GM19193 (cell line): ENCODE data around the gene PLEKHM3.

Experiments used
- POLR2A ChIP-seq: IDR thresholded peaks from 4 replicates; pipeline ENCODE4 v1.6.1; 2011; ENCODE audit not compliant: insufficient read depth, insufficient read length; ENCODE audit errors: extremely low read depth

Gene PLEKHM3

DNA sequence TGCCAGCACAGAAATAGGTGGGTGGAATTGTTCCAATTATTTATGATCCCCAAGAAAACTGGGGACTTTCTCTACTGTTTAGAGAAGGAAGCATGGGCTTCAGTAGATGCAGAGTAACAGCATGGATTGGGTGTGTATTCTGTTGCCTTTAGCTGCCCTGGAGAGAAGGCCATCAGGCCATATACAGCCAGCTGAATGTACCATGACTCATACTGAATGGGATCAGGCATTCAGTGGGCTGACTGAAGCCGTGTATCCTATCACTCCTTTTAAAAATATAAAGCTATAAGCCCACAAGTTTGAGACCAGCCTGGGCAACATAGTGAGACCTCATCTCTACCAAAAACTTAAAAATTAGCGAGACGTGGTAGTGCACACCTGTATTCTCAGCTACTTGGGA lies 16.7 kb upstream of the PLEKHM3 start:
- no peak for TF ChIP-seq POLR2A

DNA sequence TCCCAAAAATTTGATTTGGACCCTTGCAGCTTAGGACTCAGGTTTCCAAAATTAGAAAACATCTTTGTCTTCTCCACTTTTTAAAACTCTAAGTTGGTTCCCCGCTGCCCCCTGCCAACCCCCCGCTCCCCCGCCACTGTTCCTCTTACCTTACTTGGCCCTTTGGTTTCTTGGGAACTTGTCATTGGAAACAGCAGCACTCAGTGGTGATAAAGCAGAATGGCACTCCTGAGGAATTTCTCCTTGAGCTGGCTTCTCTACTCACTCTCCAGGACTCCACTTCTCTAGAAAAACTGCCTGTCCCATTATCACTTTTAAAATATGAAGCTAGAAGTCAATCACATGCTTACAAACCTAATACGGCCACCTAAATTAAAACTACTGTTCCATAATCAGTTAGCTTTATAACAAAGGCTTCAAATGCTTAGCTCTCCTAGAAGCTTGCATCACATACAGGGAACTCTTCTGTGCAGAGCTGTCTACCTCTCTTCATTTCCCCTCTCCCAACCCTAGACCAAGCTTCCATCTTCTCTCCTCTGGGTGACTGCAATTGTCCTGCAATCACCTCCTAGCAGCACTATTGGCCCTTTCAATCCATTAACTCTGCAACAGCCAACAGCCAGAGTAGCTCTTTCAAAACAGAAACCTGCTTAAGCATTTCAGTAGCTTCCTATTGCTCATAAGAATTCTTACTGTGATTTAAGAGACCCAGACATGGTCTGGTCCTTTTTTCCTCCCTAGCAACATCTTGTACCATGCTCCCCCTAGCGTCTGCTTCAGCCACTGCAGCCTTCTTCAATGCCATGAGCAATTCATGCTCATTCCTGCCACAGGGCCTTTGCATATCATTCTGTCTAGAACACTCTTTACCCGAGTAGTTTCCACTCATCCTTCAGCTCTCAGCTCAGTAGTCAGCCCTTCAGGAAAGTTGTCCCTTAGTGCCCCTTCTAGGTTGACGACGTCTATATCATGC lies 15.2 kb upstream of the PLEKHM3 start:
- no peak for TF ChIP-seq POLR2A

DNA sequence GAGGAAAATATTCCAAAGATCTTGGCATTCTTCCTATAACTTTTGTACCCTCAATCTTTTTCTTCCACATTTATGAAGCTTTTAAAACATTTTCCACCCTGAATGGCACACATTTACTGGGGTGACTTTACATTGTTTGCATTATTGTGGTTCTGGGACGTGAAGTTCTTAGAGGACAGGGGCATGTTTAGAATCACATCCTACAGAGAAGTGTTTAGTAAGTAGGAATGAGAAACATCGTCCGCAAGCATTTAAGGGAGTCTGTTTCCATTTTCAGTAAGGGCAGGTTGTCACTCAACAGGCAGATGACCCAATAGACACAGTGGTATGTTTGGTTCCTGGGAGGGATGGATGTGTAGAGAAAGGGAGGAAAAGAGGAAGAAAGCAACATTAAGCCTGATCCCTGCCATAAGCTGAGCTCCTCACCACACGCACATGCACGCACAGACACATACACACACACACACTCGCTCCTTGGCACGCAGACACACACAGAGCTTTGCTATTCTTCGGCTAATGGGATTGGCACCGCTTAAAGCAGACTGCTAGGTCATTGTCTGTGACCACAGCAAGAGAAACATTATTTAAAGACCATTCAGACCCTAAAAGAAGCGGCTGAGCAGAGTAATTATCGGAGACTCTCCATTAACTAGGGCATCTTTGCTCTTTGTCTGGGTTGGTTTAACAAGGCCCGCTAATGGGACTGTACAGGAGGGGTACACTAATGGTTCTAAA lies 14.2 kb upstream of the PLEKHM3 start:
- no peak for TF ChIP-seq POLR2A

GRCh38 chr2:208037564-208038487 lies 12.5 kb upstream of the PLEKHM3 start:
- TF ChIP-seq POLR2A: no peak

DNA sequence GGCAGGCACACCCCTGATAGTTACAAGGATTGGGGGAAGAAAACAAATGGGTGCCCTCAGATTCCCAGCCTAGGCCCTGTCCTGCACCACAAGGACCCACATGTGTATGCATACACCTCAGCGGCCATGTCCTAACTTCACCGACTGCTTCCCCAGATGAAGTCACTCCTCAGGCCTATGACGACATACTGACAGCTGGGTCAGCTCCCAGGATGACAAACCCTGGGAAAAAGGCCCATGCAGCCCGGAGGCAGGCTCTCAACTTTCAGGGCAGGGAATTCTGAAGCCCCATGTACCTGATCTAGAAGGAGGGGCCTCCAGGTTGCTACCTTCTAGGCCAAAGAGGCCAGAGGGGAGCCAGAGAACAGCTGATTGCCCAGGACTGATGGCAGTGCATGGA lies 11.0 kb upstream of the PLEKHM3 start:
- TF ChIP-seq POLR2A: no peak

DNA sequence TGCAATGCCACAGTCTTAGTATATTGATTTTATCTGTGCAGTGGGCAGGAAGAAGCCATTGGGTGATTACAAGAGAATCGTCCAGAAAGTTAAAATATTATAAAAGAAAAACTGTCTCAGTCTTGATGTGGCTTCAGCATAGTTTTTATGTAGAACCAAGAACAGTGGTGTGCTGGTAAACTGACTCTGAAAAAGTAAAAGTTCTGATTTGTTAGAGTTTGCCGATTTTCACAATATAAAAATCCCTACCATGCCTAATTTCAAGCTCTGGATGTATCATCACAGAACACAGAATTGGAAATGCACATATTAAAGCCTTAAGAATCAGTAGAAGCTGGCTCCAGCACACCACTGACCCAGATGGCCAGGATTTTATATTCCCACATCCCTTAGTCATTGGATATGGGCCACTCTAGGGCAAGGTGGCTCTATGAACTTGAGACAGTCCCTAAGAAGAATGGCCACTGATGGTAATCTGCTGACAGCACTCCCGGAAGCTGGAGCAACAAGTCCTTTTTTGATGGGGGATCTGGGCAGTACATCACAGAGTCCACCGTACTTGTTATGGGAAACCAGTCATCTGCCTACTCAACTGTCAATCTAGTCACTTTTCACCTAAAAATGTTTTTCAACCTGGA lies 9.3 kb upstream of the PLEKHM3 start:
- TF ChIP-seq POLR2A: no peak

GRCh38 chr2:208033701-208034502 lies 8.6 kb upstream of the PLEKHM3 start:
- TF ChIP-seq POLR2A: no peak

DNA sequence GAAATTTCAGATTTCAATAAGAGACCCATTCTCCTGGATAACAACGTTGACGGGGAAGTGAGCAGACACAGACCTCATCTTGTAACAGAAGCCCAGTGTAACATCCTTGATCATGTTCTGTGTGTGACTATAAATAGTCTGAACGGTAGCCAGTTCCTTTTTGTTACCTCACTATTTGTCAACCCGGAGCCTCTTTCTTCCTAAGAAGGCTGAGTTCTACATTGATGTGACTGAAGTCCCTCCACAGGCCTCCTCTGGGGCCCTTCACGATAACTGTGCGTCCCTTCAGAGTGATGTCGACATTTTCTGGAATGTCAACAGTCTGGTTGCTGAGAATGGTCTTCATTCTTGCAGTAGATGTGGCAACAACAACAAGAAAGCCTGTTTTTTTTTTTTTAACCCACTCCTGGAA lies 6.3 kb upstream of the PLEKHM3 start:
- TF ChIP-seq POLR2A: no peak

- TF ChIP-seq POLR2A: no peak
Observed at GRCh38 chr2:208025814-208026184, 472 bp upstream of the PLEKHM3 start.

DNA sequence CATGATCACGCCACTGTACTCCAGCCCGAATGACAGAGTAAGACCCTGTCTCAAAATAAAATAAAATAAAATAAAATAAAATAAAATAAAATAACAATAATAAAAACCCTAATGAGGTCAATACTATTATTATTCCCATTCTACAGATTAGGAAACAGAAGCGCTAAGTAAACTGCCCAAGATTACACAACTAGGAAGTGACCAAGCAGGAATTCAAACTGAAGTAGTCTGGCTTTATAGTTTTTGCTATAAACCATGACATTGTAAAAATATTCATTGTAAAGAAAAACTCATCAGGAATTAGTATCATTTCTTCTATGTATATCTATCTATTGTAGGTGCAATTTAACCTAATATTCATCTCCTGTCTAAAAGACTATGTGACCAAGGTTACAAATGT lies 1.2 kb downstream of the PLEKHM3 start:
- TF ChIP-seq POLR2A: no peak

- TF ChIP-seq POLR2A: no peak
Observed at GRCh38 chr2:208020253-208020652, 5.1 kb downstream of the PLEKHM3 start.

GRCh38 chr2:208017721-208018120 lies 7.6 kb downstream of the PLEKHM3 start:
- no peak for TF ChIP-seq POLR2A

GRCh38 chr2:208015475-208015874 lies 9.9 kb downstream of the PLEKHM3 start:
- no peak for TF ChIP-seq POLR2A
